HG02642 (cell line): ENCODE results near the gene CDH13.

Source experiments
- ATAC-seq: cut with Tn5 transposase; IDR thresholded peaks from one replicate; pipeline ENCODE4 v1.9.1; 2021; ENCODE audit warnings: mild to moderate bottlenecking; ENCODE audit not compliant: unreplicated experiment, poor library complexity

The CDH13 gene

GRCh38 chr16:83248735-83249463 lies 622.1 kb downstream of the CDH13 start:
- ATAC-seq: no peak

GRCh38 chr16:83253521-83253920 lies 626.8 kb downstream of the CDH13 start:
- ATAC-seq: no peak

GRCh38 chr16:83258366-83258928 lies 631.7 kb downstream of the CDH13 start:
- no peak for ATAC-seq

GRCh38 chr16:83266848-83267553 lies 640.2 kb downstream of the CDH13 start:
- ATAC-seq: no peak

GRCh38 chr16:83268169-83268568 lies 641.4 kb downstream of the CDH13 start:
- ATAC-seq: no peak

GRCh38 chr16:83269048-83269447 lies 642.3 kb downstream of the CDH13 start:
- ATAC-seq: no peak

GRCh38 chr16:83269541-83269940 lies 642.8 kb downstream of the CDH13 start:
- no peak for ATAC-seq

GRCh38 chr16:83270061-83270460 lies 643.3 kb downstream of the CDH13 start:
- ATAC-seq: no peak

GRCh38 chr16:83270640-83271039 lies 643.9 kb downstream of the CDH13 start:
- ATAC-seq: no peak

GRCh38 chr16:83271123-83271522 lies 644.4 kb downstream of the CDH13 start:
- no peak for ATAC-seq

- ATAC-seq: no peak
These were observed 645.3 kb downstream of the CDH13 start for GRCh38 chr16:83271970-83272575.

- no peak for ATAC-seq
These were observed 646.1 kb downstream of the CDH13 start for GRCh38 chr16:83272843-83273242.

GRCh38 chr16:83273504-83274173 lies 646.9 kb downstream of the CDH13 start:
- no peak for ATAC-seq

GRCh38 chr16:83279251-83279650 lies 652.5 kb downstream of the CDH13 start:
- ATAC-seq: no peak

GRCh38 chr16:83285921-83286320 lies 659.2 kb downstream of the CDH13 start:
- ATAC-seq: no peak

GRCh38 chr16:83296505-83296904 lies 669.7 kb downstream of the CDH13 start:
- ATAC-seq: no peak

GRCh38 chr16:83298541-83298940 lies 671.8 kb downstream of the CDH13 start:
- ATAC-seq: no peak

GRCh38 chr16:83300326-83300725 lies 673.6 kb downstream of the CDH13 start:
- ATAC-seq: no peak

GRCh38 chr16:83301971-83302370 lies 675.2 kb downstream of the CDH13 start:
- ATAC-seq: no peak

- no peak for ATAC-seq
These were observed 676.1 kb downstream of the CDH13 start for GRCh38 chr16:83302853-83303252.

- ATAC-seq: no peak
These were observed 678.3 kb downstream of the CDH13 start for GRCh38 chr16:83305092-83305491.
